GM19099 (cell line): Measurements from ENCODE around the gene WHRN.

Experiments
- POLR2A ChIP-seq: IDR thresholded peaks from 3 replicates; pipeline ENCODE4 v1.6.1; 2011; ENCODE audit warnings: low read depth; ENCODE audit not compliant: insufficient read length; ENCODE audit errors: extremely low read depth

WHRN gene

DNA sequence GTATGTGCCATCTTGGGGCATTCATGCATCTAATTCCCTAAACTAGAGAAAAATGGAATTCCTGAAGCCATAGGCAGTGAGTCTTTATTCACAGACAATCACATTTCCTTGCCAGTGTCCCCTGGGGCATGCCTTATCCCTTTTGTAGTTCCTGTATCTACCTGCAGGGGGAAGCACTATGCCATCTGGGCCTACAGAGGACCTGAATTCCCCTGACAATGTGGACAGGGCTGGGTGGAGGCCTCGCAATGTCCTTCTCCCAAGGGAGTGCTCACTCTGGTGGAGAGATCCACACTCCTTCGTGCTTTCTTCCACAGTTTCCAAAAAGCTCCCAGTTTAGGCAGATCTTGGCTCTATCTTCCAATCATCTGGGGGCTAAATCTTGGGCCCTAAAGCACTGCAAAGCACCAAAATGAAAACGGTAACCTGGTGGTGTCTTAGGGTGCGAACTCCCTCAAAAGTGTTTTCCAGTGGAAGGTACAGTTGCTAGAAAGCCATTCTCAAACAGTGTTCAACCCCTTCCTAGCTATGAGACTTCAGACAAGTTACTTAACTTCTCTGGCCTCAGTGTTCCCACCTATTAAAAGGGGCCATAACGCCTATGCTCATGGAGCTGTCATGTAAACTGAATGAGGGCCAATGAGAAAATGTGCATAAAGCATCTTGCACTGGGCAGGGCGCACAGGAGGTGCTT, 17.5 kb downstream of the WHRN start:
- TF ChIP-seq POLR2A: no peak

DNA sequence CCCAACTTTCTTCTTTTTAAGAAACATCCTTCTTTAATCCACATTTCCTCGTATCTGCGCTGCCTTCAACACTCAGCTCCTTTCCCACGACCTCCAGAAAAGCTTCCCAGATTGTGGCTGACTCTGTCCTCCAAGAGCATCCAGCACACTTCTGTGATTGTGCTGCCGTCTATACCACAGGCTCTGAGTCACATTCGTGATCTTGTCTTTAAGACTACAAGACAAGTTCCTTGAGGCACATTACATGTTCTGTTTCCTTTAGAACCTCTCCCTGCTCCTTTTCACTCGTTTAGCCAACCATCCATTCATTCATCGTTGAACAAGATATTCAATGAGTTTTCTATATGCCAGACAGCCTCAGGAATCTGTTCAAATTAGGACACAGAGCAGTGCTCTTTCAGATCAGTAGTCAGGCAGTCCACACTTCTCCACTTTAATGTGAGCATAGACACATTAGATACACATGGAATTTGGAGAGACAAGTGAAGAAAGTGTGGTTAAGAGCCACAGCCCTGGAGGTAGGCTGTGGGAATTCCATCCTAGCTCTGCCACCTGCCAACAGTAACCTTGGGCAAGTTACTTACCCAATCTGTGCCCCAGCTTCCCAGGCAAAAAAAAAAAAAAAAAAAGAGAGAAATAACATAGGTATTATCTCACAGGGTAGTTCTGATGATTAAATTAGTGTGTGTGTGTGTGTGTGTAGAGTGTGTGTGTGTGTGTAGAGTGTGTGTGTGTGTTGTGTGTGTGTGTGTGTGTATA, 18.9 kb downstream of the WHRN start:
- TF ChIP-seq POLR2A: no peak

DNA sequence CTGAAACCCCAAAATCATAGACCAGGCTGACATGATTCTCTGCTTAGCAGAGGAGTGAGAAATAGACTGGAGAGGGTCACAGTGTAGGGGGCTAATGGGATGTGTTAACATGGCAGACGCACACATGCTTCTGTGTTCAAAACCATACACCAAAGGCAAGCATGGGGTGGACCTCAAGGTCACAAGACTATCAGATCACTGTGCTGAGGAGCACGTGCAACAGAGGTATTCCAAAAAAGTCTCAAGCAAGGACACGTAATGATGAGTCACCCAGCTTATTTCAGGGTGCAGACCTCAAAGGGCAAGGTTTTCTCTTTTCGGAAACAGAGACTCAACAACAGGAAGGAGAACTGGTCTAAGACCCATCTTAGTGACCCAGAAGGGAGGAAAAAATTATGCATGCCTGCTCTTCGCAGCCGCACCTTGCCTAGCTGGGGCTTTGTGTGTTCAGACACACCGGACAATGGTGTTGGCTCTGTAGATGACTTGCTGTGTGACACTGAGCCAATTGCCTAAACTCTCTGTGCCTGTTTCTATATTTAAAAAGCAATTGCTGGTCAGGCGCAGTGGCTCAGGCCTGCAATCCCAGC, 20.3 kb downstream of the WHRN start:
- TF ChIP-seq POLR2A: no peak

DNA sequence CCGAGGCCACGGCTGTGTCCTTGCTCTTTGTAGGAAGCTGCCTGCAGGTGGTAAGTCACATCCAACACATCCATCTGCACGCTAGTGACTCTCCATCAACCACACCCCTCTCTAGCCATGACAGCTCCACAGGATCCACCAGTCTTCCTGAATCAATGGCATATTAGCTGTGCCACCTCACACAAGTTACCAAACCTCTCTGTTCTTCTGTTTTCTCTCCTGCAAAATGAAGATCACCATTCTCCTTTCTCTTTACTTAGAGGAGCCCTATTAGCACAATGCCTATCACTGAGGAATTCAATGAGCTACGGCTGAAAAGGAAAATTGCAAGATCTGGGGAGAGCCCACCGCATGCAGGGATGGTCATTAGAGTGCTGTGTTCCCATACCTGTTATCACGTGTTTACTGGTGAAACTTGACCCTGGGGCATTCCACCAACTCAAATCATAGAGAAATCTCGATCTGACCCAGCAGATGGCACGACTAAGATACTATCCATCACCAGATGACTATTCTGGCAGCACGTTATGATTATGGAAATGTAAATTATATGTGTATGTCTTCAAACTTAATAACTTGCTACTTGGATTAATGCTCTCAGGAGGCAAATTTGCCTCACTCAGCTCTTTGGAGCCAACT, 20.9 kb downstream of the WHRN start:
- no peak for TF ChIP-seq POLR2A

DNA sequence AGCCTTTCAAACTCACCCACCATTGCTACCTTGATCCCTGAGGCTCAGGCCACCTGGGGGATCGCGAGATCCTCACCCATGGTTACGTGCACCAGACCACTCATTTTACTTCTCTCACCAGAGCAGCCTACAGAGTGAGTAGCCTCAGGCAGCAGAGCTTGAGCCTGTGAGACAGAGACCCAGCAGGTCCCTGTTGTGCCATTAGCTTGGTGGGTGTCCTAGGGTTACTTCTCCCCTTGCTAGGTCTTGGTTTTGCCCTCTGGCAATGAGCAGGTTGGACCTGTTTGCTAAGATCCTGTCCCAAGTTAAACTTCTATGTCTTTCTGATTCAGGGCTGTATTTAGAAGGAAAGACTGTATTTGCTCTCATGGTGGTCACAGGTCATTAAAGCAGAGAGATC, 21.8 kb downstream of the WHRN start:
- TF ChIP-seq POLR2A: no peak

DNA sequence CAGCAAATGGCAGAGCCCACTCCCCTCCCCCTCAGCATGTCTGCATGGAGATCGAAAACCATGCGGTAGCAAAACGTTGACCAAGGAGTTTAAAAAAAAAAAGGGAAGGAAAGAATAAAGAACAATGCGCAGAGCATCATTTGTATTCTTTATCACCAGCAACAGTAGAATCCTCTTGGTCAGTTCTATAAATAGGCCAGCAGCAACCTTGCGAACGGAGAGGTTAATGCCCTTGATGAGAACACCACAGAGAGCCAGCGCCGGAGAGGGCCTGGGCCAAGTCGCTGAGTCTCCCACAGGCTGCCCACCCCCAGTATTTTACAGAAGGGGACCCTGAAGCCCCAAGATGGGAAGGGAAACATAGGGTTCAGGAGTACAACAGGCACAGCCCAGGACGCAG, 22.7 kb downstream of the WHRN start:
- TF ChIP-seq POLR2A: no peak

DNA sequence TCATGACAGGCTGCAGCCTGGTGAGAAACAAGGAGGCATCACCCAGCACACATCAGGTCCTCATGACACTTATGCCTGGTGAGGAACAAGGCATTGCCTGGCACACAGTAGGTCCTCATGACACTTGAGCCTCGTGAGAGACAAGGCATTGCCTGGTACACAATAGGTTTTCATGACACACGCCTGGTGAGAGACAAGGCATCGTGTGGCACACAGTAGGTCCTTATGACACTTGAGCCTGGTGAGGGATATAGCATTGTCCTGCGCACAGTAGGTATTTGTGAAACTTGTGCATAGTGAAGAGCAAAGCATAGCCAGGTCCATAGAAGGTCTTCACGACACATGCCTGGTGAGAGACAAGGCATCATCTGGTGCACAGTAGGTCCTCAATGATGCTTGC, 23.5 kb downstream of the WHRN start:
- no peak for TF ChIP-seq POLR2A

DNA sequence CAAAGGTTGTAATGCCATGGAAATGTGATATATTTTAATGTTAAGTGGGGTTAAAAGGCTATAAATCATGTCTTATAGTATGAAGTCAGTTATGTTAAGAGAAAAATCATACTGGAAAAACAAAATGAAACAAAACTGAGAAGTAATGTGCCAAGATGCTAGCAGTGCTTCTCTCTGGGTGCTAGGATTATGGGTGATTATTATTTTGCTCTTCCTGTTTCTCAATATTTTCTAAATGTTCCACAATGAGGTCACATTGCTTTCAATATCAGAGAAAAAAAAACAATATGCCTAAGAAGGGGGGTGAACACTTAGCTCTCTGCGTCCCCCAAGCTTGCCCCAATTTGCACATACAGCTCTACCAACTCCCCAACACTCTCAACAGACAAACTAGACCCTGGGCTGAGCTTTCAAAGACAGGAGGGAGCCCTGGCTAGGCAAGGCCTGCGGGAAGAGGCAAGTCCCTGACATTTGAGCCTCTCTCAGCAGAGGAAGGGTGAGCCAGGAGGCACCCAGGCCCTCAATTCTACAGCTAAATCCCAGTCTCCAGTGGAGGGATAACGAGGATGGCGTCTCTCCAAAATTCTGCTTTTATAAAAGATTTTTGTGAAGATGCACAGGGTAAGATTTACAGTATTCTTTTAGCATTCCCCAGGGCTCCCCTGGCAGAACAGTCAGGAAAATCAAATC, 24.4 kb downstream of the WHRN start:
- TF ChIP-seq POLR2A: no peak

DNA sequence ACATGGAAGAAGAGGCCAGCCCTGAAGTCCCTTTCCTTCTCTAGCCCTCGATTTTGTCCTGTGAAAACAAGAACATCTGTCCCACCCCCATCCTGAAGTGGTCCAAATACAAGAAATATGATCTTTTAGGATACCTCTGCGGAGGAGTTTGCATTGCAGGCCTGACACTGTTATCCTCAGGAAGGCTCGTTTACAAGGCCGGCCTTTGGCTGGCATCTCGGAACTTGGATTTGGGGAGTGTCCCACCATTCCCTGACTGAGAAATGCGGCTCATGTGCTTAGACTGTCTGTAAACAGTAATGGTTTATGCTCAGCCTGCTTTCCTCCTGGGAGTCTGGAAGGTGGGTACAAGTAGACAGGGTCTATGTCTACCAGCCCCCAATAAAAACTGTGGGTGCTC, 26.4 kb downstream of the WHRN start:
- no peak for TF ChIP-seq POLR2A

DNA sequence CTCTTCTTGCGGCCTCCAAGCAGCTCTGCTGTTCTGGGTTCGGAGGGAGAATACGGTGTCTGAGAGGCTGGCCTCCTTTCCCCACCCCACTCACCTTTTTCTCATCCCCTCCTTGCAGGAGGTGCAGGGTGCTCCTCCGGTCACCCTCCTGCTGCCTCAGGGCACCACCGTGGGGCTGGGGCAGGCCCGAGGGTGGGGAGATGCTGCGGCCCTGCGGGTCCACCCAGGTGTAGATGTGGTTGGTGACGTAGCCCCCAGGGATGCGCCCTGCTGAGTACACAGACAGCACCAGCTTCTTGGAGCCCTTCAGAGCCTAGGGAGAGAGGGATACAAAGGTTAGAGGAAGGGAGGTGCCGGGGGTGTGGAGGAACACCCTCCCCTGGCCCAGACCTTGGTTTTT, 26.8 kb downstream of the WHRN start:
- TF ChIP-seq POLR2A: no peak

DNA sequence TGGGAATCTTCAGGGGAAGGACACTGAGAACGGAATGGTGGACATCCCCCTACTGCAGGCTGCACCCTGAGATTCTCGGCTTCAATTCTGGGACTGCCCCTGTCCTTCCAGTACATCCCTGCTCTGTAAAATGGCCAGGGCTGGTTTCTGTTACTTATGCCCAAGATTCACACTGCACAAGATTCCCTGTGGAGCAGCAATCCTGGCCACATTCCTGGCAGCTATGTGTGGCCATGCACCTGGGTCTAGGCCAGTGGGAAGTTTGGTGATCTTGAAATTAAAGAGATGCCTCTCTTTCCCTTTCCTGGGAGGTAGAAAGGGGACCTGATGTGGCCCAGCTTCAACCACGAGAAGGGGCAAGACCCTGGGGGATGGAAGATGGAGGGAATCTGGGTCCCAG, 27.6 kb downstream of the WHRN start:
- no peak for TF ChIP-seq POLR2A

DNA sequence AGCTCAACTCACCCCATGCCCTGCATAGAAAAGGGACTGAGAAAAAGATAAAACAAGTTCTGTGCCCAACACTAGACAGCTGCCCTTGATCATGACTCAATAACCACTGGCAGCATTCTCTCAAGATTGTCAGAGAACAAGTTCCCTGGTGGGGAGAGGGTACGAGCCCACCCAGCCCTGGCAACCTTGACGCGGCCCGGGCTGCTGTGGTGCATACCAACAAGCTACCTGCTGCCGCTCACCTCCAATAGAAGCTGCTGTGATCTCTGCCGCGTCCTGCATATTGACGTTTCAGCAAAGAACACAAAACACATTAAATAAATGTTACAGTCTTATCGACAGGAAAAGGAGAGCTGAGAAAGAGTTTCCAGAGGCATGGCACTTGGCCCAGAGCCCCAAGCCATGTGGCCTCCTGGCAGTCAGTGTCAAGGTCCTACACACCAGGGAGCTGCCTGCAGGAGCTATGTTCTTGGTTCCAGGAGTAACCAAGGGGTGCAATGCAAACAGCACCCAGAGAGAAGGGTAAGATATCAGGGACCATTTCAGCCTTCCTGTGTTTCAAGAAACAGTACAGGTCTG, 28.3 kb downstream of the WHRN start:
- no peak for TF ChIP-seq POLR2A

DNA sequence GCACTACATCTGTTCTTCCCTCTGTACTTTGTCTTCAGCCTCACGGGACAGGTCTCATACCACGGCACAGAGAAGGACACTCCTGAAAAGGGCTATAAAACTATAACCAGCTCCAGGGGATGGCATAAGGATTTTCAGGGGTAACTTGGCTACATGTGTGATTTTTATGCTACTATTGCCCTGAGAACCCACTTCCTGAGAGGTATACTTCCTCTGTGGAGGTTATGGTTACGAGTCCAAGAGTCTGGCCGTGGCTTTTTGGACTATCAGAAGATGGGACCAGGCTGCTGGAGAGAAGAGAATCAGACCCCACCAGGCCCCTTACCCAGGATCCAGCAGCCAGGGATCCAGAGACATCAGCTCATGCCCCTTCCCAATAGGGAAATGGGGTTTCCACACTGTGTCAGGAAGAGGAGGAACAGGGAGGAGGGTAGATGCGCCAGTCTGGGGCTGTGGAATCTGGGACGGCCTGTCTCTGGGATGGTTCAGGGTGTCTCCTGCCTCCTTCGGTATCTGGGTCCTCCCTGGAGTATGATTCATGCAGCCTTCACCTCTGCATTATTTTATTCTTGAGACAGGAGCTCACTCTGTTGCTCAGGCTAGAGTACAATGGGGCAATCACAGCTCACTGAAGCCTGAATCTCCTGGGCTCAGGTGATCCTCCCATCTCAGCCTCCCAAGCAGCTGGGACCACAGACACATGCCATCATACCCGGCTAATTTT, 29.7 kb downstream of the WHRN start:
- TF ChIP-seq POLR2A: no peak

DNA sequence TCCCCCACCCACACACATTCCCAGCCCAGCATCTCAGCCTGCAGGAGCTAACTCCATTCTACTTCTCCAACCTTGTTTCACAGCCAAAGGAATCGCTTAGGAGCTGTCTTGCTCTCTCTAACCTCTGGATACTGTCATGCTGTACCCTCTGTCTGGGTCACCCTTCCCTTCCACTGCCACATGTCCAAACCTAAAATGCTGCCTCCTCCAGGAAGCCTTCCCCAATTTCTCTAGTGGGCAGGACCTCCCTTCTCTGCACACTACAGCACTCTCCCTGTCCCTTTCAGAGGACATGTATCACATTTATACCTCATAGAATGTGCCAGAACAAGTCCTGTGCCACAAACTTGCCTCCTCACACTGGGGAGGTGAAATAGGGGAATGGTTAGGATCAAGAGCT, 30.8 kb downstream of the WHRN start:
- TF ChIP-seq POLR2A: no peak

DNA sequence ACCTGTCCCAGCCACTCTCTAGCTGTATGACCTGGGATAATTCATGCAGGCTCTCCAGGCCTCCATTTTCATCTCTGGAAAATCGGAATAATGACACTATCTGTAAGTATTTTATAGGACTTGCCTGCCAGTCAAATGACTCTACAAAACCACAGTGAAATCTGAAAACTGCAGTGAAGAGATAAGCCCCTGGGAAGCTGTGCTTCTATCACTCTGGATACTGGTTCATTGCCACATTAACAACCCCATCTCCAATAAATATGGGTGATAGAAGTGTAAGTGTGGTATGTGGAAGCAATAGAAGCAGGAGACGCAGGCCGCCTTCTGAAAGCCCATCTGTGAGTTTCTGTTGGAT, 31.8 kb downstream of the WHRN start:
- TF ChIP-seq POLR2A: no peak
